GM12872 (cell line): Measurements from ENCODE around the gene HKDC1.

Experiments used
- TF ChIP-seq, protein P1 (sequence below): IDR thresholded peaks from 3 replicates; pipeline ENCODE4 v1.5.1; 2011; ENCODE audit warnings: low read depth, mild to moderate bottlenecking, low read length, moderate library complexity; ENCODE audit not compliant: insufficient read depth

HKDC1 gene

DNA sequence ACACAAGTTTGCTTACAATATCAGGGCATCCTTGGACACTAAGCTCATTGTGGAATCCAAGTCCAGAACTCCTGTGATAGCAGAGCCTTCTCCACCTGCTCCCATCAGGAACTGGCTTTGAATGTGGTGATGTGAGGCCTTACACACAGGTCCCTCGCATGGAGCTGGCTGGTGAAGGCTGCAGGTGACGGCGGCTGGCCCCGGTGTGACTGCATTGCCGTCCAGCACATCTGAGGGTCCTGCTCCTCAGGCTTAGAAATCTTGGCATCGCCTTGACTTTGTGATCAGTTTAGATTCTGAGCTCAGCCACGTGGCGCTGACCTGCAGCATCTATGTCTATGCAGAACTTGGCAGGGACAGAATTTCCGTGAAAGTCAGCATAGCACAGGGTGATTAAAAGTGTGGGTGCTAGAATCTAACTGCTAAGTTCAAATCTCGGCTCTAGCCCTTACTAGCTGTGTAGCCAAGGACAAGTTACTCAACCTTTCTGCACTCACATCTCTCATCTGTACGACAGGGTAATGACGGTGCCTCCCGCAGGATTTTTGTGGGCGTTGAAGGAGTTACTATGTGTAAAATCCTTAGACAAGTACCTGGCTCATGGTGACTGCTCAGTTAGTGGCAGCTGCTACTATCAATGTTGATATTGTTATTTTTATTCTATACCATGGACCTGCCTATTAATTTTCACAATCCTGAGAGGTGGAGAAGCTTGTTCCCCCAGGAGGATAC lies 26.6 kb downstream of the HKDC1 start:
- TF ChIP-seq, protein P1, sequence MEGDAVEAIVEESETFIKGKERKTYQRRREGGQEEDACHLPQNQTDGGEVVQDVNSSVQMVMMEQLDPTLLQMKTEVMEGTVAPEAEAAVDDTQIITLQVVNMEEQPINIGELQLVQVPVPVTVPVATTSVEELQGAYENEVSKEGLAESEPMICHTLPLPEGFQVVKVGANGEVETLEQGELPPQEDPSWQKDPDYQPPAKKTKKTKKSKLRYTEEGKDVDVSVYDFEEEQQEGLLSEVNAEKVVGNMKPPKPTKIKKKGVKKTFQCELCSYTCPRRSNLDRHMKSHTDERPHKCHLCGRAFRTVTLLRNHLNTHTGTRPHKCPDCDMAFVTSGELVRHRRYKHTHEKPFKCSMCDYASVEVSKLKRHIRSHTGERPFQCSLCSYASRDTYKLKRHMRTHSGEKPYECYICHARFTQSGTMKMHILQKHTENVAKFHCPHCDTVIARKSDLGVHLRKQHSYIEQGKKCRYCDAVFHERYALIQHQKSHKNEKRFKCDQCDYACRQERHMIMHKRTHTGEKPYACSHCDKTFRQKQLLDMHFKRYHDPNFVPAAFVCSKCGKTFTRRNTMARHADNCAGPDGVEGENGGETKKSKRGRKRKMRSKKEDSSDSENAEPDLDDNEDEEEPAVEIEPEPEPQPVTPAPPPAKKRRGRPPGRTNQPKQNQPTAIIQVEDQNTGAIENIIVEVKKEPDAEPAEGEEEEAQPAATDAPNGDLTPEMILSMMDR = no peak

DNA sequence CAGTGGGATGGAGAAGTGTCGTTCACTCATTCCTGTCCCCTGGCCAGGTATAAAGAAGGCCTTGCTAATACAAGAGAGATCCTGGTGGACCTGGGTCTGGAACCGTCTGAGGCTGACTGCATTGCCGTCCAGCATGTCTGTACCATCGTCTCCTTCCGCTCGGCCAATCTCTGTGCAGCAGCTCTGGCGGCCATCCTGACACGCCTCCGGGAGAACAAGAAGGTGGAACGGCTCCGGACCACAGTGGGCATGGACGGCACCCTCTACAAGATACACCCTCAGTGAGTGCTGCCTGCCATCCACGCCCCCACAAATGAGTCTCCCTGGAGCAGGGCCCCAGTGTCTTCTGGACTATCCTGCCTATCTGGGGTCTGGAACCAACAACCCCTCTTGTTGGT lies 27.2 kb downstream of the HKDC1 start:
- TF ChIP-seq, protein P1 = no peak

DNA sequence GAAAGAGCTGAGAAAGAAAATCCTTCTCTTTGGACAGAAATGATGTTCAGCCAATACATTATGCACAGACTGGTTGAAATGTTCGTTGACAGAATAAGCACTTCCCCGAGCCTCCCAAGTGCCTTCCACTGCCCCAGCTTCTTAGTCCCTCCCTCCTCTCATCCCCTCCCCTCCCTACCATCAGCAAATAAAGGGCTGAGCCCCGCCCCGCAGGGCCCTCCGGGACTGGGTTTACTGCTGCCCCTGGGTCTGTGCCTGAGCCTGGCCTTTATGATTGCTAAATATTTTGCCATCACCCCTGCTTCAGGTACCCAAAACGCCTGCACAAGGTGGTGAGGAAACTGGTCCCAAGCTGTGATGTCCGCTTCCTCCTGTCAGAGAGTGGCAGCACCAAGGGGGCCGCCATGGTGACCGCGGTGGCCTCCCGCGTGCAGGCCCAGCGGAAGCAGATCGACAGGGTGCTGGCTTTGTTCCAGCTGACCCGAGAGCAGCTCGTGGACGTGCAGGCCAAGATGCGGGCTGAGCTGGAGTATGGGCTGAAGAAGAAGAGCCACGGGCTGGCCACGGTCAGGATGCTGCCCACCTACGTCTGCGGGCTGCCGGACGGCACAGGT lies 28.1 kb downstream of the HKDC1 start:
- TF ChIP-seq, protein P1 = no peak

DNA sequence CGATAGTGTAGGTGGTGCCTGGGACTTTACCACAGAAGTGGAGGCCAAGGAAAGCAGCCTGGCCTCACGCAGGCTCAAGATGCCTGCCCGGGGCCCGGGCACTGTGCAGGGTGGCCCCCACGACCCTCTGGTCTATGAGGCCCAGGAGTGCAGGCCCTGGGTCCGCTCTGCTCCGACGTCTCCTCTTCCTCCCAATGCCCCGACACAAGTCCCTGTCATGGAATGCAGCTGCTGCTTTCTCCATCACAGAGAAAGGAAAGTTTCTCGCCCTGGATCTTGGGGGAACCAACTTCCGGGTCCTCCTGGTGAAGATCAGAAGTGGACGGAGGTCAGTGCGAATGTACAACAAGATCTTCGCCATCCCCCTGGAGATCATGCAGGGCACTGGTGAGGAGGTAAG lies 29.9 kb downstream of the HKDC1 start:
- TF ChIP-seq, protein P1 = no peak

DNA sequence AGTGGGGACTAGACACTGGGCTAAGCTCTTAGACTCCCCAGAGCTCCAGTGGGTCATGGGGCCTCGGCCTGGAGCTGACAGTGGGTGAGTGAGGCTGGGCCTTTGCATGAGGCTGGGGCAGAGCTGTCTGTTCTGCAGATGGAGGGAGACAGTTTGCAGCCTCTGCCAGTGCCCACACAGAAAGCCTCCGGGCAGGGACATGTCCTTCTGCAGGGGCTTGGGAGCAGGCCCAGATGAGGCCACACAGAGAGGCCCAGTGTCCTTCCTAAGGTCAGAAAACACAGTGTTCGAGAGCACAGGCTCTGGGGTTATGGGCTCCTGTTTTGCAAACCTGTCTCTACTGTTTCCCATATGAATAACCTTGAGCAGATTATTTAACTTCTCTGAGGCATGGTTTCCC lies 33.0 kb downstream of the HKDC1 start:
- TF ChIP-seq, protein P1 = no peak

DNA sequence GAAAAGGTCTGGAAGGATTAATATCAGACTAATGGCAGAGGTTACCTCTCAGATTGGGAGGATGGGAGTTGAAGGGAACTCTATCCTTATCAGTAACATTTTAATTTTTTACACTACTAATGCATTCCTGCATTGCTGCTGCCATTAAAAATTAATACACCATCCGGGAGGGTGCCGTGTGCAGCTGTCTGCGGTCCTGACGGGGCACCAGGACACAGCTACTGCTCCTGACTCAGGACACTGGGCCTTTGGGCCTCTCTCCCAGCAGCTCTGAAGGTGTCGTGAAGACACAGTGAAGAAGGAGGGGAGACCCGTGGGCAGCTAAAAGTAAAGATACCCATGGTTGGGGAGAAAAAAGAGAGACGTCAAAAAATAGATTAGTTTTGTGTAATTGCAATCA lies 34.7 kb downstream of the HKDC1 start:
- TF ChIP-seq, protein P1 = no peak

DNA sequence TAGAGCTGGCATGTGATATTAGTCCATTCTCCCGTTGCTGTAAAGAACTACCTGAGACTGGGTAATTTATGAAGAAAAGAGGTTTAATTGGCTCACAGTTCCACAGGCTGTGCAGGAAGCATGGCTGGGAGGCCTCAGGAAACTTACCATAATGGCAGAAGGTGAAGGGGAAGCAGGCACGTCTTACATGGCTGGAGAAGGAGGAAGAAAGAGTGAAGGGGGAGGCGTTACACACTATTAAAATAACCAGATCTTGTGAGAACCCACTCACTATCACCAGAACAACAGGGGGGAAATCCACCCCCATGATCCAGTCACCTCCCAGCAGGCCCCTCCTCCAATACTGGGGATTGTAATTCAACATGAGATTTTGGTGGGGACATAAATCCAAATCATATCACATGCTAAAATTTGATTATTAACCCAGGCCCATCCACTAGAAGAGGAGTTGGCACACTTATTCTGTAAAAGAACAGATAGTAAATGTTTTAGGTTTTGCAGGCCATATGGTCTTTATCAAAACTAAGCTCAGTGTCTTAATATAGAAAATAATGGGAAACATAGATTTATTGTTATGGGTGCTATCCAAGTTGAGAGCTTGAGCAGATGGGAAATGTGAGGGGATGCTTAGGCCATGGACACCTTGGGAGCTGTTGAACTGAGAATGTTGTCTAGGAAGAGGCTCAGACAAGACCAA lies 39.6 kb downstream of the HKDC1 start:
- TF ChIP-seq, protein P1 = no peak
